Activated naive CD8-positive, alpha-beta T cell treated with anti-CD3 and anti-CD28 coated beads, Interleukin-2, amount 10 ng/mL, durations not matched to agents 7 days and 5 days (primary cell): ENCODE results near the gene ITK. TPM values are rescaled to one million over a fixed set of nuclear protein-coding genes. Genes with fewer than 3 reads are reported as not detected.

Experiments
- ATAC-seq: fragments of 150-1000 bp; cut with Tn5 transposase; one replicate; pipeline ENCODE4 v1.10.0; 2021; ENCODE audit warnings: low read depth, moderate library complexity
- POLR2A ChIA-PET: fragments of 350-600 bp; sonication (Branson Sonifier 250); formaldehyde crosslinking; loops from one replicate; lab custom pipeline; 2021; ENCODE audit warnings: antibody characterized with exemption; lab: Charles Lee
- DNase-seq: peaks from one replicate; pipeline ENCODE4 v3.0.0; 2021
- H3K27ac Mint-ChIP-seq: one replicate; pipeline ENCODE4 v1.8.0; 2022; ENCODE audit warnings: mild to moderate bottlenecking, mixed read lengths
- H3K27me3 Mint-ChIP-seq: one replicate; pipeline ENCODE4 v1.8.0; 2022; ENCODE audit warnings: mild to moderate bottlenecking, moderate library complexity, mixed read lengths
- H3K36me3 Mint-ChIP-seq: one replicate; pipeline ENCODE4 v1.8.0; 2021; ENCODE audit warnings: mild to moderate bottlenecking, mixed read lengths
- H3K4me1 Mint-ChIP-seq: one replicate; pipeline ENCODE4 v1.8.0; 2021; ENCODE audit warnings: mixed read lengths
- H3K4me3 Mint-ChIP-seq: one replicate; pipeline ENCODE4 v1.8.0; 2022; ENCODE audit warnings: mild to moderate bottlenecking, moderate library complexity, mixed read lengths
- H3K9me3 Mint-ChIP-seq: one replicate; pipeline ENCODE4 v1.8.0; 2021; ENCODE audit warnings: mixed read lengths
- total RNA-seq, 2 experiments: library from RNA; stranded (reverse); gene quantifications; one replicate each; pipeline ENCODE4 v1.2.3, GENCODE V29; 2021

ITK gene
- total RNA-seq, 2 experiments from 2014 or later, result 313 to 324 TPM

DNA sequence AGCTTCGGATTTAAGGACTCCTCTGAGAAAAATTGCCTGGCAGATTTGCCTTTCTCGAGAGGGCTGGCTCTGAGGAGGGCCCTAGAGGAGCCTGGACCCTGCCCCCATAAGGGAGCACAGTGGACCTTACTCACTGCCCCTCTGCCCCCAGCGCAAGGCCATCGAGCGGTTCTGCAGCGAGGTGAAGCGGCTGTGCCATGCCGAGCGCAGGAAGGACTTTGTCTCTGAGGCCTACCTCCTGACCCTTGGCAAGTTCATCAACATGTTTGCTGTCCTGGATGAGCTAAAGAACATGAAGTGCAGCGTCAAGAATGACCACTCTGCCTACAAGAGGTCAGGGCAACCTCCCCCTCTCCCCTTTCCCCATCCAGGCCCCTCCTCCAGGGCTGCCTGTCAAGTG, 119.9 kb downstream of the ITK start:
- Mint-ChIP-seq H3K36me3 (peaks cover 54% of the 10 kb centered on the region), H3K9me3 (no peaks in the 10 kb centered on the region), H3K27me3 (no peaks in the 10 kb centered on the region), H3K27ac (no peak overlapping the region), H3K4me1 (peaks cover 34% of the 10 kb centered on the region), H3K4me3 (no peak overlapping the region)
- DNase-seq (no peak), ATAC-seq (no peak)
- POLR2A ChIA-PET, result interaction anchor here (0.8 kb wide), 1 partner anchor 57 kb away, joined by 3 read pairs; no protein-coding TSS in a partner anchor

DNA sequence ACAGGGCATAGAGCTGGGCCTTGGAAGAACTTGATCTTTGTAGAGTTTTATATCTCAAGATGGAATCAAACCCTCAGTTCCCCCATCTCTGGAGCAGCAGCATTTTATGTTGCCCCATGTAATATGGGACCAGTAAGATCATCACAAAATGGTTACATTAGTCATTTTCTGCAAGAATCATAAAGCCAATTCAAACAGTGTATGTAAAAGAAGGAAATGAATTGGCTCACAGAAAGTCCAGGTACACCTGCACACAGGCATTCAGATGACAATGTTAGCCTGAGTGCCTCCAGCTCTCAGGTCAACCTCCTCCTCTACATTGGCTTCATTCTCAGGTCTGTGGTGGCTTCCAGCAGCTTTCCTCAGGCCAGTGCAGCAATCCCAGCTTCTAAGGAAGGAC, 120.4 kb downstream of the ITK start:
- Mint-ChIP-seq H3K4me1 (peaks cover 35% of the 10 kb centered on the region), H3K9me3 (no peaks in the 10 kb centered on the region), H3K4me3 (no peak overlapping the region), H3K36me3 (peaks cover 54% of the 10 kb centered on the region), H3K27ac (peak overlapping the region; percentile 74), H3K27me3 (no peaks in the 10 kb centered on the region)
- ATAC-seq, result no peak
- DNase-seq, result no peak
- POLR2A ChIA-PET, result interaction anchor here (0.8 kb wide), 1 partner anchor 57 kb away, joined by 3 read pairs; no protein-coding TSS in a partner anchor

DNA sequence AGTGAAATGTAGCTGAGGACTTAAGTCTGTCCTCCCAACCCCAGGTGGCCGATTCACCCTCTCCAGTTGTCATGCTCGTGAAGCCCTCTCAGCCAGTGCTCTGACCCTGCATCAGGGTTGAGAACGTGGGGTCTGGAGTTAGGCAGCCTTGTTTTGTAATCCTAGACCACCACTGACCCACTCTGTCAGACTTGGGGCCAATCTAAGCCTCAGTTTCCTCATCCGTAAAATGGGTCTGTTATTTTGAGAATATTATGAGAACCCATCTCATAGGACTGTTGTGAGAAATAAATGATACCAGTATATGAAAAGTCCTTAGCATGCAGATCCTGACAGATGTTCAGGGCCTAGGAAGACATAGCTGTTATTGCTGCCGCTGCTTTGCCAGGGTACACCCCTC, 122.4 kb downstream of the ITK start:
- Mint-ChIP-seq H3K4me3 (no peak overlapping the region), H3K27me3 (no peaks in the 10 kb centered on the region), H3K36me3 (peaks cover 54% of the 10 kb centered on the region), H3K9me3 (no peaks in the 10 kb centered on the region), H3K4me1 (peaks cover 48% of the 10 kb centered on the region), H3K27ac (peak overlapping the region; percentile 93)
- no peak for DNase-seq
- ATAC-seq, result no peak
- POLR2A ChIA-PET, result interaction anchor here (0.9 to 2.0 kb wide), 5 partner anchors 20 to 123 kb away, joined by 3 to 21 read pairs (median 6); partner anchors contain the start of gene ITK

DNA sequence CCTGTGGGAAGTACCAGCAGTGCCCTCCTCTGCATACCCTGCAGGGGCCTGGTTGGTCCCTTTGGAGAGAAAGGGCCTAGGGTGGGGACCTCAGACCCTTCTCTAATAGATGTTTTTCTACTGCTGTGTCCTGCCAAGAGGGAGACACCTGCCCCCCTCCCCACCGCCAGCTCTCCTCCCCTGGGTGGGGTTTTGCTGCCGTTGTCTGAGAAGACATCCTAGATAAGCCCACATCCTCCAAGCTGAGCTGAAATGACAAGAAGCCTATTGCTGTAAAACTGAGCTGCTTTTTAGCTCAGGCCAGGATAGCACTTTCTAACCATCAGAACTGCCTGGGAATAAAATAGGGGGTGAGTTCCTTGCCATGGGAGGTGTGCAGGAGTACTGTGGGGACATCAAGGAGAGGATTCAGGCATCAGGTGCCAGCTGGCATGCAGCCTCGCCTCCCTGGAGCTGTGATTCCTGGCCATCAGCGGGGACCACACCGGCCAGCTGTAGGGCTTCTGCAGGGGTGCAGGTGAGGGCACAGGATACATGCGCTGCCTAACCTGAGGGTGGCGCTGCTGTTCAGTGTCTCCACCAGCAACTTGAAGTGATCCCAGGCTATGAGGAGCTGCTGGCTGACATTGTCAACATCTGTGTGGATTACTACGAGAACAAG, 123.2 kb downstream of the ITK start:
- Mint-ChIP-seq H3K9me3 (no peaks in the 10 kb centered on the region), H3K36me3 (peaks cover 51% of the 10 kb centered on the region), H3K27ac (peak overlapping the region; percentile 93), H3K4me3 (peak overlapping the region; percentile 62), H3K4me1 (peaks cover 45% of the 10 kb centered on the region), H3K27me3 (no peaks in the 10 kb centered on the region)
- DNase-seq (peak; percentile 68), ATAC-seq (peak; percentile 65)
- POLR2A ChIA-PET, result interaction anchor here (0.6 to 2.0 kb wide), 5 partner anchors 31 to 465 kb away, joined by 3 to 21 read pairs (median 6); partner anchors contain the start of gene ITK

Other genes starting within 250 kb of the ITK start
- gene TIMD4, start 217.6 kb upstream of the ITK start, total RNA-seq, result 1 to 10 TPM; 3.7 to 4.9 TPM
- gene HAVCR1, start 121.7 kb upstream of the ITK start, total RNA-seq, result 1 to 10 TPM; 3.4 to 4.1 TPM
- 10 to 100 TPM; 73.8 to 76.9 TPM for gene HAVCR2, start 71.8 kb upstream of the ITK start, total RNA-seq
- 10 to 100 TPM; 15.3 to 15.5 TPM for gene MED7, start 38.0 kb upstream of the ITK start, total RNA-seq
- not detected for gene GARIN3, start 14.6 kb upstream of the ITK start, total RNA-seq
- 100 to 1,000 TPM; 458 to 480 TPM for gene CYFIP2, start 85.3 kb downstream of the ITK start, total RNA-seq